GM23338 (cell line): Measurements from ENCODE around the gene ANKS1B. TPM values are rescaled to one million over a fixed set of nuclear protein-coding genes. Genes with fewer than 3 reads are reported as not detected.

Source experiments
- ATAC-seq: fragments of 200-7000 bp; cut with Tn5 transposase; 3 replicates; pipeline ENCODE4 v1.9.1; 2020
- DNase-seq: peaks from one replicate; pipeline ENCODE4 v3.0.0-alpha.2; 2015; ENCODE audit warnings: low spot score
- H2AFZ ChIP-seq: fragments of 200-600 bp; sonication (generic); 2 replicates; pipeline ENCODE4 v1.8.0; 2016; ENCODE audit warnings: antibody characterized with exemption, mild to moderate bottlenecking, moderate library complexity
- H3F3A ChIP-seq: fragments of 200-600 bp; sonication (generic); replicated peaks from 2 replicates; pipeline ENCODE4 v1.8.0; 2017; ENCODE audit warnings: antibody characterized with exemption, mixed run types, low read depth
- H3K27ac ChIP-seq: fragments of 200-600 bp; sonication (generic); 2 replicates; pipeline ENCODE4 v1.6.1; 2016; ENCODE audit warnings: low read depth
- H3K27me3 ChIP-seq: fragments of 200-600 bp; sonication (generic); 2 replicates; pipeline ENCODE4 v1.8.0; 2016; ENCODE audit warnings: mild to moderate bottlenecking, mixed run types, moderate library complexity; ENCODE audit not compliant: insufficient read depth
- H3K36me3 ChIP-seq: fragments of 200-600 bp; sonication (generic); 2 replicates; pipeline ENCODE4 v1.8.0; 2016; ENCODE audit warnings: mild to moderate bottlenecking; ENCODE audit not compliant: insufficient read depth
- H3K4me1 ChIP-seq: fragments of 200-600 bp; sonication (generic); 2 replicates; pipeline ENCODE4 v1.8.0; 2016; ENCODE audit warnings: mild to moderate bottlenecking, moderate library complexity; ENCODE audit not compliant: insufficient read depth
- H3K4me2 ChIP-seq: fragments of 200-600 bp; sonication (generic); 2 replicates; pipeline ENCODE4 v1.7.1; 2017; ENCODE audit warnings: mixed run types
- H3K4me3 ChIP-seq: fragments of 200-600 bp; sonication (generic); 2 replicates; pipeline ENCODE4 v1.6.1; 2016; ENCODE audit warnings: mixed run types
- H3K79me2 ChIP-seq: fragments of 200-600 bp; sonication (generic); replicated peaks from 2 replicates; pipeline ENCODE4 v1.8.0; 2017; ENCODE audit warnings: mild to moderate bottlenecking; ENCODE audit not compliant: insufficient read depth
- H3K9me2 ChIP-seq: fragments of 200-600 bp; sonication (generic); 2 replicates; pipeline ENCODE4 v1.8.0; 2017; ENCODE audit not compliant: insufficient read depth
- H4K20me1 ChIP-seq: fragments of 200-600 bp; sonication (generic); replicated peaks from 2 replicates; pipeline ENCODE4 v1.8.0; 2017; ENCODE audit warnings: mild to moderate bottlenecking; ENCODE audit not compliant: insufficient read depth
- H3K27ac Mint-ChIP-seq: 2 replicates; pipeline ENCODE4 v1.8.0; 2020; ENCODE audit warnings: inconsistent platforms, mild to moderate bottlenecking, moderate library complexity, mixed read lengths
- H3K27me3 Mint-ChIP-seq: 3 replicates; pipeline ENCODE4 v1.8.0; 2022; ENCODE audit warnings: low read depth, mild to moderate bottlenecking, moderate library complexity, mixed read lengths, inconsistent platforms; ENCODE audit not compliant: insufficient read depth, poor library complexity
- H3K36me3 Mint-ChIP-seq: 3 replicates; pipeline ENCODE4 v1.8.0; 2021; ENCODE audit warnings: low read depth, mild to moderate bottlenecking, inconsistent platforms, moderate library complexity, mixed read lengths
- H3K4me1 Mint-ChIP-seq: 3 replicates; pipeline ENCODE4 v1.8.0; 2020; ENCODE audit warnings: mild to moderate bottlenecking, inconsistent platforms, mixed read lengths
- H3K4me3 Mint-ChIP-seq: 3 replicates; pipeline ENCODE4 v1.8.0; 2021; ENCODE audit warnings: moderate library complexity, mild to moderate bottlenecking, inconsistent platforms, mixed read lengths
- H3K9me3 Mint-ChIP-seq: 3 replicates; pipeline ENCODE4 v1.8.0; 2020; ENCODE audit warnings: moderate library complexity, mild to moderate bottlenecking, inconsistent platforms, mixed read lengths
- CREB1 ChIP-seq: fragments of 250-450 bp; sonication (Bioruptor Pico); IDR thresholded peaks from 2 replicates; pipeline ENCODE4 v1.5.0; 2020; ENCODE audit warnings: low read depth, mild to moderate bottlenecking, moderate library complexity
- CTCF ChIP-seq, 2 experiments: fragments of 200-600 bp in 1 of 2; sonication (generic) in 1 of 2; conservative IDR thresholded peaks; 2 replicates each; pipeline versions ENCODE4 v1.5.1 to v1.6.1; 2016 to 2017; ENCODE audit warnings: antibody characterized with exemption in 2 of 2, low read depth in 2 of 2, mild to moderate bottlenecking in 2 of 2, moderate library complexity in 1 of 2
- ETS1 ChIP-seq: IDR thresholded peaks from 2 replicates; pipeline ENCODE4 v1.6.1; 2016; ENCODE audit warnings: antibody characterized with exemption
- EZH2 ChIP-seq: fragments of 200-600 bp; sonication (generic); IDR thresholded peaks from one replicate; pipeline ENCODE4 v1.8.0; 2017; ENCODE audit warnings: antibody characterized with exemption, mild to moderate bottlenecking, low read depth; ENCODE audit not compliant: unreplicated experiment
- EZH2phosphoT487 ChIP-seq: fragments of 200-600 bp; sonication (generic); IDR thresholded peaks from one replicate; pipeline ENCODE4 v1.8.1; 2018; ENCODE audit warnings: antibody characterized with exemption; ENCODE audit not compliant: unreplicated experiment
- JUNB ChIP-seq: IDR thresholded peaks from one replicate; pipeline ENCODE4 v1.6.1; 2016; ENCODE audit warnings: antibody characterized with exemption; ENCODE audit not compliant: unreplicated experiment
- NANOG ChIP-seq: IDR thresholded peaks from 2 replicates; pipeline ENCODE4 v1.6.1; 2016; ENCODE audit warnings: antibody characterized with exemption, borderline replicate concordance
- POLR2AphosphoS5 ChIP-seq: IDR thresholded peaks from 2 replicates; pipeline ENCODE4 v1.6.1; 2016; ENCODE audit warnings: antibody characterized with exemption, low read depth
- REST ChIP-seq: IDR thresholded peaks from one replicate; pipeline ENCODE4 v1.6.1; 2018; ENCODE audit warnings: antibody characterized with exemption; ENCODE audit not compliant: unreplicated experiment
- STAT1 ChIP-seq: IDR thresholded peaks from one replicate; pipeline ENCODE4 v1.6.1; 2016; ENCODE audit warnings: antibody characterized with exemption; ENCODE audit not compliant: unreplicated experiment
- ZNF114 ChIP-seq: fragments of 250-450 bp; sonication (Bioruptor Pico); IDR thresholded peaks from 2 replicates; pipeline ENCODE4 v1.5.0; 2020; ENCODE audit warnings: mild to moderate bottlenecking, moderate library complexity
- ZNF331 ChIP-seq: fragments of 250-450 bp; sonication (Bioruptor Pico); IDR thresholded peaks from 2 replicates; pipeline ENCODE4 v1.5.0; 2020; ENCODE audit warnings: low read depth, mild to moderate bottlenecking, moderate library complexity
- polyA plus RNA-seq: library from polyadenylated mRNA; unstranded; fragments of >200 nt; fragmentation: Nextera tagmentation; extraction: Ambion mirVana; gene quantifications from 2 replicates; pipeline ENCODE4 v1.2.1, GENCODE V29; 2016
- total RNA-seq: library from RNA; depleted of rRNA; stranded (reverse); fragments of >200 nt; shearing (Covaris generic); gene quantifications from 2 replicates; pipeline ENCODE4 v1.2.3, GENCODE V29; 2014
- TF ChIP-seq, protein P1 (sequence below): fragments of 250-450 bp; sonication (Bioruptor Pico); IDR thresholded peaks from 2 replicates; pipeline ENCODE4 v1.5.0; 2020; ENCODE audit warnings: mild to moderate bottlenecking, moderate library complexity

ANKS1B gene
- total and polyA plus RNA-seq, 2 experiments from 2014 or later, result 4.3 to 5.8 TPM

- Mint-ChIP-seq H3K27ac (no peak overlapping the region), H3K4me1 (peaks cover 15% of the 10 kb centered on the region), H3K36me3 (no peaks in the 10 kb centered on the region), H3K27me3 (no peaks in the 10 kb centered on the region), H3K9me3 (no peaks in the 10 kb centered on the region), H3K4me3 (no peak overlapping the region)
- Histone ChIP-seq H3F3A (no peaks in the 10 kb centered on the region), H3K27me3 (no peaks in the 10 kb centered on the region), H3K4me3 (no peak overlapping the region), H3K36me3 (no peaks in the 10 kb centered on the region), H3K9me2 (peaks cover 5% of the 10 kb centered on the region; the same call in 1 of the 2 replicates), H3K4me2 (no peak overlapping the region), H4K20me1 (no peaks in the 10 kb centered on the region), H3K79me2 (no peaks in the 10 kb centered on the region), H3K4me1 (peaks cover 11% of the 10 kb centered on the region; the same call in 1 of the 2 replicates), H3K27ac (no peak overlapping the region), H2AFZ (no peak overlapping the region)
- DNase-seq (no peak), ATAC-seq (no peak)
- TF ChIP-seq ZNF114 (no peak), EZH2 (no peak), JUNB (no peak), NANOG (no peak), EZH2phosphoT487 (no peak), CTCF (conservative IDR thresholded peaks at IDR 0.05; ENCODE audit: low read depth in 2 of 2) (no peak), CREB1 (no peak), REST (no peak), POLR2AphosphoS5 (no peak), ZNF331 (no peak), STAT1 (no peak), ETS1 (no peak)
- TF ChIP-seq, protein P1, sequence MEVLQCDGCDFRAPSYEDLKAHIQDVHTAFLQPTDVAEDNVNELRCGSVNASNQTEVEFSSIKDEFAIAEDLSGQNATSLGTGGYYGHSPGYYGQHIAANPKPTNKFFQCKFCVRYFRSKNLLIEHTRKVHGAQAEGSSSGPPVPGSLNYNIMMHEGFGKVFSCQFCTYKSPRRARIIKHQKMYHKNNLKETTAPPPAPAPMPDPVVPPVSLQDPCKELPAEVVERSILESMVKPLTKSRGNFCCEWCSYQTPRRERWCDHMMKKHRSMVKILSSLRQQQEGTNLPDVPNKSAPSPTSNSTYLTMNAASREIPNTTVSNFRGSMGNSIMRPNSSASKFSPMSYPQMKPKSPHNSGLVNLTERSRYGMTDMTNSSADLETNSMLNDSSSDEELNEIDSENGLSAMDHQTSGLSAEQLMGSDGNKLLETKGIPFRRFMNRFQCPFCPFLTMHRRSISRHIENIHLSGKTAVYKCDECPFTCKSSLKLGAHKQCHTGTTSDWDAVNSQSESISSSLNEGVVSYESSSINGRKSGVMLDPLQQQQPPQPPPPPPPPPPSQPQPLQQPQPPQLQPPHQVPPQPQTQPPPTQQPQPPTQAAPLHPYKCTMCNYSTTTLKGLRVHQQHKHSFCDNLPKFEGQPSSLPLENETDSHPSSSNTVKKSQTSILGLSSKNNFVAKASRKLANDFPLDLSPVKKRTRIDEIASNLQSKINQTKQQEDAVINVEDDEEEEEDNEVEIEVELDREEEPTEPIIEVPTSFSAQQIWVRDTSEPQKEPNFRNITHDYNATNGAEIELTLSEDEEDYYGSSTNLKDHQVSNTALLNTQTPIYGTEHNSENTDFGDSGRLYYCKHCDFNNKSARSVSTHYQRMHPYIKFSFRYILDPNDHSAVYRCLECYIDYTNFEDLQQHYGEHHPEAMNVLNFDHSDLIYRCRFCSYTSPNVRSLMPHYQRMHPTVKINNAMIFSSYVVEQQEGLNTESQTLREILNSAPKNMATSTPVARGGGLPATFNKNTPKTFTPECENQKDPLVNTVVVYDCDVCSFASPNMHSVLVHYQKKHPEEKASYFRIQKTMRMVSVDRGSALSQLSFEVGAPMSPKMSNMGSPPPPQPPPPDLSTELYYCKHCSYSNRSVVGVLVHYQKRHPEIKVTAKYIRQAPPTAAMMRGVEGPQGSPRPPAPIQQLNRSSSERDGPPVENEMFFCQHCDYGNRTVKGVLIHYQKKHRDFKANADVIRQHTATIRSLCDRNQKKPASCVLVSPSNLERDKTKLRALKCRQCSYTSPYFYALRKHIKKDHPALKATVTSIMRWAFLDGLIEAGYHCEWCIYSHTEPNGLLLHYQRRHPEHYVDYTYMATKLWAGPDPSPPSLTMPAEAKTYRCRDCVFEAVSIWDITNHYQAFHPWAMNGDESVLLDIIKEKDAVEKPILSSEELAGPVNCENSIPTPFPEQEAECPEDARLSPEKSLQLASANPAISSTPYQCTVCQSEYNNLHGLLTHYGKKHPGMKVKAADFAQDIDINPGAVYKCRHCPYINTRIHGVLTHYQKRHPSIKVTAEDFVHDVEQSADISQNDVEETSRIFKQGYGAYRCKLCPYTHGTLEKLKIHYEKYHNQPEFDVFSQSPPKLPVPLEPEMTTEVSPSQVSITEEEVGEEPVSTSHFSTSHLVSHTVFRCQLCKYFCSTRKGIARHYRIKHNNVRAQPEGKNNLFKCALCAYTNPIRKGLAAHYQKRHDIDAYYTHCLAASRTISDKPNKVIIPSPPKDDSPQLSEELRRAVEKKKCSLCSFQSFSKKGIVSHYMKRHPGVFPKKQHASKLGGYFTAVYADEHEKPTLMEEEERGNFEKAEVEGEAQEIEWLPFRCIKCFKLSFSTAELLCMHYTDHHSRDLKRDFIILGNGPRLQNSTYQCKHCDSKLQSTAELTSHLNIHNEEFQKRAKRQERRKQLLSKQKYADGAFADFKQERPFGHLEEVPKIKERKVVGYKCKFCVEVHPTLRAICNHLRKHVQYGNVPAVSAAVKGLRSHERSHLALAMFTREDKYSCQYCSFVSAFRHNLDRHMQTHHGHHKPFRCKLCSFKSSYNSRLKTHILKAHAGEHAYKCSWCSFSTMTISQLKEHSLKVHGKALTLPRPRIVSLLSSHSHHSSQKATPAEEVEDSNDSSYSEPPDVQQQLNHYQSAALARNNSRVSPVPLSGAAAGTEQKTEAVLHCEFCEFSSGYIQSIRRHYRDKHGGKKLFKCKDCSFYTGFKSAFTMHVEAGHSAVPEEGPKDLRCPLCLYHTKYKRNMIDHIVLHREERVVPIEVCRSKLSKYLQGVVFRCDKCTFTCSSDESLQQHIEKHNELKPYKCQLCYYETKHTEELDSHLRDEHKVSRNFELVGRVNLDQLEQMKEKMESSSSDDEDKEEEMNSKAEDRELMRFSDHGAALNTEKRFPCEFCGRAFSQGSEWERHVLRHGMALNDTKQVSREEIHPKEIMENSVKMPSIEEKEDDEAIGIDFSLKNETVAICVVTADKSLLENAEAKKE (CRISPR knock-in tag), result no peak
These were observed 1111.0 kb downstream of the ANKS1B start for GRCh38 chr12:98873776-98874175.
